ENCODE results near the gene YPEL2.

The YPEL2 gene

DNA sequence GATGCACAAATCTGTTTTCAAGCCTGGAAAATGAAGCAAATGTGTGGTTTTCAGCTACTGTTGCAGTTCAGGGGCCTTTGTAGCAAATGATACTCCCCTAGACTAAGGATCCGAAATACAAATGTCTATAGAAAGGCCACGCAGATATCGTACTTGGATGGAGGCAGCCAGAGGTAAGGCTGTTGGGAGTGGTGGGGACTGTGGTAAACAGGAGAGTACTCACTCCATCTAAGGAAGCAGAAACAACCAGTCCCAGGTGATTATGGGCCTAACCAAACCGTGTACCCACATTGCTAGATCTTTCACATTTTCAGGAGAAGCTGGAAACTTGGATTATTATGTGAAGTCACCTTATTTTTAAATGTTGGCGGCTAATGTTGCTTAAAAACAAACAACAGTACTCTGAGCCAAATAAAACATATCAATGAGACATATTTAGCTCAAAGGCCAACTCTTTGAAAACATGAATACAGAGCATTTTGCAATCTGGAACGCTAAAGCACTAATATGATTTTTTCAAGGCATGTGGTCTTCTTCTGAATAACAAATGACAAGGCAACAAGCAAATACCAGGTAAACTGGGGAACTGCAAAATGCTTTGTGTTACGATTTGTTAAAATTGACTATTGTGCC is 110.1 kb downstream of the YPEL2 start:
- TF ChIP-seq, protein P1, sequence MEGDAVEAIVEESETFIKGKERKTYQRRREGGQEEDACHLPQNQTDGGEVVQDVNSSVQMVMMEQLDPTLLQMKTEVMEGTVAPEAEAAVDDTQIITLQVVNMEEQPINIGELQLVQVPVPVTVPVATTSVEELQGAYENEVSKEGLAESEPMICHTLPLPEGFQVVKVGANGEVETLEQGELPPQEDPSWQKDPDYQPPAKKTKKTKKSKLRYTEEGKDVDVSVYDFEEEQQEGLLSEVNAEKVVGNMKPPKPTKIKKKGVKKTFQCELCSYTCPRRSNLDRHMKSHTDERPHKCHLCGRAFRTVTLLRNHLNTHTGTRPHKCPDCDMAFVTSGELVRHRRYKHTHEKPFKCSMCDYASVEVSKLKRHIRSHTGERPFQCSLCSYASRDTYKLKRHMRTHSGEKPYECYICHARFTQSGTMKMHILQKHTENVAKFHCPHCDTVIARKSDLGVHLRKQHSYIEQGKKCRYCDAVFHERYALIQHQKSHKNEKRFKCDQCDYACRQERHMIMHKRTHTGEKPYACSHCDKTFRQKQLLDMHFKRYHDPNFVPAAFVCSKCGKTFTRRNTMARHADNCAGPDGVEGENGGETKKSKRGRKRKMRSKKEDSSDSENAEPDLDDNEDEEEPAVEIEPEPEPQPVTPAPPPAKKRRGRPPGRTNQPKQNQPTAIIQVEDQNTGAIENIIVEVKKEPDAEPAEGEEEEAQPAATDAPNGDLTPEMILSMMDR (conservative IDR thresholded peaks at IDR 0.05; ENCODE audit: low read length) = no peak

GRCh38 chr17:59443106-59443505 is 111.7 kb downstream of the YPEL2 start:
- no peak for DNase-seq (ENCODE audit: low read depth)
- H3K4me3 ChIP-seq (ENCODE audit: low read length) = no peak overlapping the region
- TF ChIP-seq, protein P1 (conservative IDR thresholded peaks at IDR 0.05; ENCODE audit: low read length) = no peak

More for the DNA sequence above, 110.1 kb downstream of the YPEL2 start:
- no peak for DNase-seq (ENCODE audit: low read depth)
- H3K4me3 ChIP-seq (ENCODE audit: low read length) = no peak overlapping the region

Measured in AG10803 (cell line).